NCI-H2227 (cell line): ENCODE data around the gene RSPH9.

ENCODE experiments used
- DNase-seq: peaks from one replicate; lab custom pipeline; 2025; ENCODE audit not compliant: unreplicated experiment; lab: John Stamatoyannopoulos, UW

RSPH9 gene

GRCh38 chr6:43667245-43668150 lies 22.7 kb downstream of the RSPH9 start:
- DNase-seq: peak; percentile 84

- peak; percentile 18 for DNase-seq
Measured at GRCh38 chr6:43668151-43669028, 23.6 kb downstream of the RSPH9 start.

GRCh38 chr6:43669050-43669921 lies 24.4 kb downstream of the RSPH9 start:
- no peak for DNase-seq

GRCh38 chr6:43669922-43670622 lies 25.2 kb downstream of the RSPH9 start:
- no peak for DNase-seq

- DNase-seq: no peak
Measured at GRCh38 chr6:43670623-43670986, 25.8 kb downstream of the RSPH9 start.

GRCh38 chr6:43671011-43671800 lies 26.4 kb downstream of the RSPH9 start:
- DNase-seq: no peak

GRCh38 chr6:43671801-43672690 lies 27.2 kb downstream of the RSPH9 start:
- no peak for DNase-seq

GRCh38 chr6:43673444-43674084 lies 28.7 kb downstream of the RSPH9 start:
- DNase-seq: no peak

- no peak for DNase-seq
Measured at GRCh38 chr6:43674291-43674690, 29.5 kb downstream of the RSPH9 start.

GRCh38 chr6:43674921-43675320 lies 30.1 kb downstream of the RSPH9 start:
- DNase-seq: no peak

- no peak for DNase-seq
Measured at GRCh38 chr6:43676962-43677606, 32.2 kb downstream of the RSPH9 start.

- DNase-seq: no peak
Measured at GRCh38 chr6:43677759-43678158, 32.9 kb downstream of the RSPH9 start.

GRCh38 chr6:43678341-43678740 lies 33.5 kb downstream of the RSPH9 start:
- no peak for DNase-seq

- no peak for DNase-seq
Measured at GRCh38 chr6:43679057-43679456, 34.2 kb downstream of the RSPH9 start.

- no peak for DNase-seq
Measured at GRCh38 chr6:43680308-43681200, 35.7 kb downstream of the RSPH9 start.

GRCh38 chr6:43681303-43681702 lies 36.5 kb downstream of the RSPH9 start:
- no peak for DNase-seq
